GM06990 (cell line): ENCODE results near the gene TREML1.

Experiments
- DNase-seq: peaks from one replicate; pipeline ENCODE4 v3.0.0-alpha.2; 2011; ENCODE audit not compliant: insufficient read length; ENCODE audit errors: extremely low read depth
- H3K27me3 ChIP-seq: replicated peaks from 2 replicates; pipeline ENCODE4 v1.6.0; 2011; ENCODE audit warnings: low read length; ENCODE audit not compliant: control insufficient read depth, insufficient read depth
- H3K36me3 ChIP-seq: 2 replicates; pipeline ENCODE4 v1.5.1; 2011; ENCODE audit warnings: low read length; ENCODE audit not compliant: control insufficient read depth, insufficient read depth
- H3K4me3 ChIP-seq: replicated peaks from 2 replicates; pipeline ENCODE4 v1.5.1; 2011; ENCODE audit warnings: low read depth, mild to moderate bottlenecking, control low read depth, low read length
- CTCF ChIP-seq: IDR thresholded peaks from 2 replicates; pipeline ENCODE4 v1.5.1; 2011; ENCODE audit warnings: low read length, control low read depth, mild to moderate bottlenecking, inconsistent platforms; ENCODE audit not compliant: insufficient read depth, poor library complexity, severe bottlenecking

Gene TREML1

GRCh38 chr6:41135062-41135832, 18.9 kb downstream of the TREML1 start:
- no peak for TF ChIP-seq CTCF
- H3K4me3 ChIP-seq, result no peak overlapping the region
- H3K36me3 ChIP-seq, result no peaks in the 10 kb centered on the region
- no peak for DNase-seq
- H3K27me3 ChIP-seq, result no peaks in the 10 kb centered on the region

- no peak overlapping the region for H3K4me3 ChIP-seq
These were observed 21.9 kb downstream of the TREML1 start for GRCh38 chr6:41132254-41132653.

GRCh38 chr6:41125282-41125681, 28.9 kb downstream of the TREML1 start:
- H3K27me3 ChIP-seq, result no peaks in the 10 kb centered on the region
- H3K36me3 ChIP-seq, result no peaks in the 10 kb centered on the region
- TF ChIP-seq CTCF, result no peak
- H3K4me3 ChIP-seq, result no peak overlapping the region
- no peak for DNase-seq

More at GRCh38 chr6:41132254-41132653, 21.9 kb downstream of the TREML1 start:
- no peak for TF ChIP-seq CTCF
- Histone ChIP-seq H3K27me3 (no peaks in the 10 kb centered on the region), H3K36me3 (no peaks in the 10 kb centered on the region)
- no peak for DNase-seq

- no peaks in the 10 kb centered on the region for H3K36me3 ChIP-seq
- no peak overlapping the region for H3K4me3 ChIP-seq
- no peaks in the 10 kb centered on the region for H3K27me3 ChIP-seq
- TF ChIP-seq CTCF, result no peak
- no peak for DNase-seq
These were observed 31.2 kb downstream of the TREML1 start for GRCh38 chr6:41122918-41123317.

- H3K4me3 ChIP-seq, result no peak overlapping the region
- H3K27me3 ChIP-seq, result no peaks in the 10 kb centered on the region
- no peak for DNase-seq
- no peak for TF ChIP-seq CTCF
- H3K36me3 ChIP-seq, result no peaks in the 10 kb centered on the region
These were observed 31.8 kb downstream of the TREML1 start for GRCh38 chr6:41122373-41122772.
